SK-N-SH (cell line): ENCODE measurements around the gene MAB21L3.

Experiments used
- CHD2 ChIP-seq: fragments of 150-350 bp; IDR thresholded peaks from 2 replicates; pipeline ENCODE4 v1.6.1; 2018; ENCODE audit warnings: low read length; ENCODE audit not compliant: partially characterized antibody
- CTCF ChIP-seq: fragments of 200-600 bp; sonication (generic); IDR thresholded peaks from 2 replicates; pipeline ENCODE4 v1.6.1; 2017; ENCODE audit warnings: antibody characterized with exemption, mild to moderate bottlenecking, moderate library complexity
- EP300 ChIP-seq, 2 experiments: IDR thresholded peaks; 2 replicates each; pipeline versions ENCODE4 v1.4.0 to v1.6.1; 2012; ENCODE audit warnings: borderline replicate concordance in 1 of 2, low read depth in 1 of 2, low read length in 1 of 2
- EZH2phosphoT487 ChIP-seq: fragments of 200-600 bp; sonication (generic); IDR thresholded peaks from 2 replicates; pipeline ENCODE4 v1.6.1; 2017; ENCODE audit warnings: low read depth, mixed run types, mild to moderate bottlenecking, antibody characterized with exemption, moderate library complexity, borderline replicate concordance
- MAX ChIP-seq: IDR thresholded peaks from 2 replicates; pipeline ENCODE4 v1.4.0; 2012; ENCODE audit warnings: low read depth
- MEF2A ChIP-seq: IDR thresholded peaks from 2 replicates; pipeline ENCODE4 v1.4.0; 2012; ENCODE audit warnings: low read depth, borderline replicate concordance
- NFIC ChIP-seq: IDR thresholded peaks from 2 replicates; pipeline ENCODE4 v1.4.0; 2012; ENCODE audit warnings: borderline replicate concordance
- NRF1 ChIP-seq: IDR thresholded peaks from 2 replicates; pipeline ENCODE4 v1.6.1; 2012; ENCODE audit warnings: low read depth, mild to moderate bottlenecking, low read length
- POLR2AphosphoS5 ChIP-seq: IDR thresholded peaks from 2 replicates; pipeline ENCODE4 v1.6.1; 2012; ENCODE audit warnings: low read depth, low read length
- RAD21 ChIP-seq: IDR thresholded peaks from 2 replicates; pipeline ENCODE4 v1.6.1; 2012; ENCODE audit warnings: mild to moderate bottlenecking, low read length
- RFX5 ChIP-seq: IDR thresholded peaks from 2 replicates; pipeline ENCODE4 v1.6.1; 2012; ENCODE audit warnings: mild to moderate bottlenecking, improper control_type of control experiment, low read length
- TAF1 ChIP-seq: IDR thresholded peaks from 2 replicates; pipeline ENCODE4 v1.6.1; 2012; ENCODE audit warnings: low read depth, mild to moderate bottlenecking, low read length, moderate library complexity, borderline replicate concordance
- USF1 ChIP-seq: IDR thresholded peaks from 2 replicates; pipeline ENCODE4 v1.4.0; 2012; ENCODE audit warnings: low read depth, borderline replicate concordance

- no peak for TF ChIP-seq CTCF
- no peak for TF ChIP-seq EZH2phosphoT487
- no peak for TF ChIP-seq EP300 (IDR thresholded peaks at IDR 0.05; ENCODE audit: borderline replicate concordance in 1 of 2, low read depth in 1 of 2, low read length in 1 of 2)
- no peak for TF ChIP-seq RAD21
- no peak for TF ChIP-seq RFX5
- no peak for TF ChIP-seq POLR2AphosphoS5
- no peak for TF ChIP-seq USF1
- no peak for TF ChIP-seq NRF1
- TF ChIP-seq MEF2A = no peak
- no peak for TF ChIP-seq NFIC
- TF ChIP-seq TAF1 = no peak
- no peak for TF ChIP-seq MAX
- no peak for TF ChIP-seq CHD2
Measured at GRCh38 chr1:116110567-116111523, at the start of gene MAB21L3.
